ENCODE measurements around the gene NCAPG2. TPM values are rescaled to one million over a fixed set of nuclear protein-coding genes. Genes with fewer than 3 reads are reported as not detected.

NCAPG2 gene
- total and polyA plus RNA-seq, 2 of the 13 experiments (the other 11 are each of a cell fraction or from before 2014, with no cell fraction given) = 15.1 to 30.7 TPM

DNA sequence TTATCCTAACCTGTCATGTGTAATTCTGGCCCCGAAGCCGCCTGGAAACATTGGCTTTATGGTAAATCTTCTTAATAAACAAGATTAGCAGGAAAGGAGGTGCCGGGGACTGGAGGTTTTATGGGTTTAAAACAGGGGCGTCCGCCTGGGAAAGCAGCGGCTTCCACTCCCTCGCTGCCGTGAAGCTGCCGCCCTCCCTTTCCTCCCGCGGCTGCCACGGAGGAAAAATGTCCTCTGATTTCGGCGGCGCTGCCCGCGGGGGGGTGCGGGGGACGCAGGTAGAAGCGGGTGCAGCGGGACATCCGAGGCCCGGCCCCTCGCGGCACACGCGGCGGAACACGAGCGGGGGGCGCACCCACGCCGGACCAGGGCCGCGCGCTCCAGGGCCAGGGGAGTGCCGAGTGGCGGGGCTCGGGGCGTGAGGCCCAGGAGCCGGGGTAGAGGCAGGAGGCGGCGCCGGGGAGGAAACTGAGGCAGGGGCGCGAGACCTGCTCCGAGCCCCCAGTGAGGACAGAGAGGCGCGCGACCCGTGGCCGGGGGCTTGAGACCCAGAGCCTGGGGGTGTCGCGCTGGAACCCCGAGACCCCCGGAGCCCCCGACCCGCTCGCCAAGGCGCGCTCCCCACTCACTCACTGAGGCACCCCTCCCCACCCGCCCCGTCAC, 118.0 kb downstream of the NCAPG2 start (continued):
- TF ChIP-seq FOXJ3 (CRISPR knock-in tag; IDR thresholded peaks at IDR 0.05; ENCODE audit: borderline replicate concordance) (no peak), IKZF5 (CRISPR knock-in tag; IDR thresholded peaks at IDR 0.05) (no peak), AGO1 (IDR thresholded peaks at IDR 0.05; ENCODE audit: low read depth, low read length, poor library complexity, severe bottlenecking) (peak; percentile 94), ZFYVE20 (CRISPR knock-in tag; IDR thresholded peaks at IDR 0.05; ENCODE audit: borderline replicate concordance, low read depth) (no peak), IKZF1 (IDR thresholded peaks at IDR 0.05) (no peak), ZNF143 (CRISPR knock-in tag; IDR thresholded peaks at IDR 0.05) (no peak), ZNF24 (IDR thresholded peaks at IDR 0.05) (no peak), ZNF430 (CRISPR knock-in tag; IDR thresholded peaks at IDR 0.05) (0 out of 2 replicates have a peak, but pooled peaks have one; percentile 50), SMC3 (IDR thresholded peaks at IDR 0.05; ENCODE audit: low read length) (no peak), FOSL1 (CRISPR knock-in tag; IDR thresholded peaks at IDR 0.05; ENCODE audit: borderline replicate concordance) (no peak), ZNF703 (CRISPR knock-in tag; IDR thresholded peaks at IDR 0.05; ENCODE audit: borderline replicate concordance) (no peak)
- TF ChIP-seq, protein P1, sequence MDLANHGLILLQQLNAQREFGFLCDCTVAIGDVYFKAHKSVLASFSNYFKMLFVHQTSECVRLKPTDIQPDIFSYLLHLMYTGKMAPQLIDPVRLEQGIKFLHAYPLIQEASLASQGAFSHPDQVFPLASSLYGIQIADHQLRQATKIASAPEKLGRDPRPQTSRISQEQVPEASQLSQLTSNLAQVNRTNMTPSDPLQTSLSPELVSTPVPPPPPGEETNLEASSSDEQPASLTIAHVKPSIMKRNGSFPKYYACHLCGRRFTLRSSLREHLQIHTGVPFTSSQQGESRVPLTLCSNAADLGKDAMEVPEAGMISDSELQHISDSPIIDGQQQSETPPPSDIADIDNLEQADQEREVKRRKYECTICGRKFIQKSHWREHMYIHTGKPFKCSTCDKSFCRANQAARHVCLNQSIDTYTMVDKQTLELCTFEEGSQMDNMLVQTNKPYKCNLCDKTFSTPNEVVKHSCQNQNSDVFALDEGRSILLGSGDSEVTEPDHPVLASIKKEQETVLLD (CRISPR knock-in tag; IDR thresholded peaks at IDR 0.05; ENCODE audit: low read depth) = no peak
- TF ChIP-seq, protein P2, sequence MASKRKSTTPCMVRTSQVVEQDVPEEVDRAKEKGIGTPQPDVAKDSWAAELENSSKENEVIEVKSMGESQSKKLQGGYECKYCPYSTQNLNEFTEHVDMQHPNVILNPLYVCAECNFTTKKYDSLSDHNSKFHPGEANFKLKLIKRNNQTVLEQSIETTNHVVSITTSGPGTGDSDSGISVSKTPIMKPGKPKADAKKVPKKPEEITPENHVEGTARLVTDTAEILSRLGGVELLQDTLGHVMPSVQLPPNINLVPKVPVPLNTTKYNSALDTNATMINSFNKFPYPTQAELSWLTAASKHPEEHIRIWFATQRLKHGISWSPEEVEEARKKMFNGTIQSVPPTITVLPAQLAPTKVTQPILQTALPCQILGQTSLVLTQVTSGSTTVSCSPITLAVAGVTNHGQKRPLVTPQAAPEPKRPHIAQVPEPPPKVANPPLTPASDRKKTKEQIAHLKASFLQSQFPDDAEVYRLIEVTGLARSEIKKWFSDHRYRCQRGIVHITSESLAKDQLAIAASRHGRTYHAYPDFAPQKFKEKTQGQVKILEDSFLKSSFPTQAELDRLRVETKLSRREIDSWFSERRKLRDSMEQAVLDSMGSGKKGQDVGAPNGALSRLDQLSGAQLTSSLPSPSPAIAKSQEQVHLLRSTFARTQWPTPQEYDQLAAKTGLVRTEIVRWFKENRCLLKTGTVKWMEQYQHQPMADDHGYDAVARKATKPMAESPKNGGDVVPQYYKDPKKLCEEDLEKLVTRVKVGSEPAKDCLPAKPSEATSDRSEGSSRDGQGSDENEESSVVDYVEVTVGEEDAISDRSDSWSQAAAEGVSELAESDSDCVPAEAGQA (IDR thresholded peaks at IDR 0.05; ENCODE audit: low read depth) = no peak
- TF ChIP-seq, protein P2 (CRISPR knock-in tag; IDR thresholded peaks at IDR 0.05; ENCODE audit: borderline replicate concordance) = no peak
- TF ChIP-seq, protein P3, sequence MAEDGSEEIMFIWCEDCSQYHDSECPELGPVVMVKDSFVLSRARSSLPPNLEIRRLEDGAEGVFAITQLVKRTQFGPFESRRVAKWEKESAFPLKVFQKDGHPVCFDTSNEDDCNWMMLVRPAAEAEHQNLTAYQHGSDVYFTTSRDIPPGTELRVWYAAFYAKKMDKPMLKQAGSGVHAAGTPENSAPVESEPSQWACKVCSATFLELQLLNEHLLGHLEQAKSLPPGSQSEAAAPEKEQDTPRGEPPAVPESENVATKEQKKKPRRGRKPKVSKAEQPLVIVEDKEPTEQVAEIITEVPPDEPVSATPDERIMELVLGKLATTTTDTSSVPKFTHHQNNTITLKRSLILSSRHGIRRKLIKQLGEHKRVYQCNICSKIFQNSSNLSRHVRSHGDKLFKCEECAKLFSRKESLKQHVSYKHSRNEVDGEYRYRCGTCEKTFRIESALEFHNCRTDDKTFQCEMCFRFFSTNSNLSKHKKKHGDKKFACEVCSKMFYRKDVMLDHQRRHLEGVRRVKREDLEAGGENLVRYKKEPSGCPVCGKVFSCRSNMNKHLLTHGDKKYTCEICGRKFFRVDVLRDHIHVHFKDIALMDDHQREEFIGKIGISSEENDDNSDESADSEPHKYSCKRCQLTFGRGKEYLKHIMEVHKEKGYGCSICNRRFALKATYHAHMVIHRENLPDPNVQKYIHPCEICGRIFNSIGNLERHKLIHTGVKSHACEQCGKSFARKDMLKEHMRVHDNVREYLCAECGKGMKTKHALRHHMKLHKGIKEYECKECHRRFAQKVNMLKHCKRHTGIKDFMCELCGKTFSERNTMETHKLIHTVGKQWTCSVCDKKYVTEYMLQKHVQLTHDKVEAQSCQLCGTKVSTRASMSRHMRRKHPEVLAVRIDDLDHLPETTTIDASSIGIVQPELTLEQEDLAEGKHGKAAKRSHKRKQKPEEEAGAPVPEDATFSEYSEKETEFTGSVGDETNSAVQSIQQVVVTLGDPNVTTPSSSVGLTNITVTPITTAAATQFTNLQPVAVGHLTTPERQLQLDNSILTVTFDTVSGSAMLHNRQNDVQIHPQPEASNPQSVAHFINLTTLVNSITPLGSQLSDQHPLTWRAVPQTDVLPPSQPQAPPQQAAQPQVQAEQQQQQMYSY (CRISPR knock-in tag; IDR thresholded peaks at IDR 0.05) = no peak

Measured in HepG2 (cell line).